GM12892 (cell line): Measurements from ENCODE around the gene KRT222.

Source experiments
- DNase-seq: peaks from one replicate; pipeline ENCODE4 v3.0.0; 2011; ENCODE audit not compliant: insufficient read length
- FAIRE-seq: peaks from 2 replicates; lab custom pipeline; 2011; peaks lifted over from hg19 to GRCh38; lab: Jason Lieb, UNC
- POLR2A ChIP-seq: IDR thresholded peaks from 2 replicates; pipeline ENCODE4 v1.6.1; 2011; ENCODE audit warnings: low read depth, low read length, control low read depth
- POLR2AphosphoS5 ChIP-seq: IDR thresholded peaks from 2 replicates; pipeline ENCODE4 v1.6.1; 2011; ENCODE audit warnings: low read depth, low read length, control low read depth
- TAF1 ChIP-seq: IDR thresholded peaks from 2 replicates; pipeline ENCODE4 v1.6.1; 2011; ENCODE audit warnings: low read depth, mild to moderate bottlenecking, control low read depth, low read length, borderline replicate concordance

KRT222 gene

DNA sequence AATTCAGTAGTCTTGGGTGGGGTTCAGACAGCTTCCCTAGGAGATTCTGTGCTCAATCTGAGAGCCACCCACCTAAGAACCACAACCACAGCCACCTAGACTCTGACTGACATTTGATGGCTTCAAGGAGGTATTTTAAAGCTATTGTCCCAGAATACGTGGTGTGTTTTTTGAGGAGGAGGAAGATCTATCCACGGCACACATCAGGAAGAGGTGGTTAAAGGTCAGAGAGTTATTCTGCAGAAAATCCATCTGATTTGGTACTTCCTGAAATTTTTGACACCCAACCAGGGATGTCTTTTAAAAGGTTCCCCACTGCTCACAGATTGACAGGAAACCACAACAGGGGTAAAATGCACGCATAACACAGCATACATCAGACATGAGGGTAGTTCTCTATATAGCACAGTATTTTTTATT is 42.5 kb downstream of the KRT222 start:
- FAIRE-seq (peak; percentile 44), DNase-seq (no peak)
- TF ChIP-seq POLR2A (no peak), TAF1 (no peak), POLR2AphosphoS5 (no peak)

GRCh38 chr17:40621578-40621977 is 43.4 kb downstream of the KRT222 start:
- DNase-seq (no peak), FAIRE-seq (no peak)
- TF ChIP-seq POLR2A (no peak), TAF1 (no peak), POLR2AphosphoS5 (no peak)

GRCh38 chr17:40621019-40621418 is 44.0 kb downstream of the KRT222 start:
- FAIRE-seq, result no peak
- DNase-seq, result no peak
- TF ChIP-seq TAF1 (no peak), POLR2A (no peak), POLR2AphosphoS5 (no peak)

- TF ChIP-seq POLR2AphosphoS5 (no peak), POLR2A (no peak), TAF1 (no peak)
- FAIRE-seq (no peak), DNase-seq (no peak)
Measured at GRCh38 chr17:40618754-40619625, 46.0 kb downstream of the KRT222 start.

GRCh38 chr17:40617678-40618240 is 47.2 kb downstream of the KRT222 start:
- no peak for TF ChIP-seq TAF1
- TF ChIP-seq POLR2AphosphoS5, result no peak
- TF ChIP-seq POLR2A, result no peak
- no peak for DNase-seq
- no peak for FAIRE-seq

GRCh38 chr17:40616592-40616991 is 48.4 kb downstream of the KRT222 start:
- no peak for FAIRE-seq
- DNase-seq, result no peak
- TF ChIP-seq POLR2AphosphoS5 (no peak), TAF1 (no peak), POLR2A (no peak)

- no peak for DNase-seq
- TF ChIP-seq POLR2A (no peak), POLR2AphosphoS5 (no peak), TAF1 (no peak)
- peak; percentile 78 for FAIRE-seq
Measured at GRCh38 chr17:40615841-40616476, 49.0 kb downstream of the KRT222 start.

GRCh38 chr17:40615068-40615840 is 49.7 kb downstream of the KRT222 start:
- no peak for TF ChIP-seq POLR2A
- no peak for TF ChIP-seq TAF1
- no peak; the same call in 1 of the 2 replicates for TF ChIP-seq POLR2AphosphoS5
- DNase-seq, result peak; percentile 51
- peak; percentile 21 for FAIRE-seq

- FAIRE-seq (peak; percentile 81), DNase-seq (no peak)
- TF ChIP-seq TAF1 (no peak), POLR2A (no peak), POLR2AphosphoS5 (no peak)
Measured at GRCh38 chr17:40614431-40615067, 50.4 kb downstream of the KRT222 start.

DNA sequence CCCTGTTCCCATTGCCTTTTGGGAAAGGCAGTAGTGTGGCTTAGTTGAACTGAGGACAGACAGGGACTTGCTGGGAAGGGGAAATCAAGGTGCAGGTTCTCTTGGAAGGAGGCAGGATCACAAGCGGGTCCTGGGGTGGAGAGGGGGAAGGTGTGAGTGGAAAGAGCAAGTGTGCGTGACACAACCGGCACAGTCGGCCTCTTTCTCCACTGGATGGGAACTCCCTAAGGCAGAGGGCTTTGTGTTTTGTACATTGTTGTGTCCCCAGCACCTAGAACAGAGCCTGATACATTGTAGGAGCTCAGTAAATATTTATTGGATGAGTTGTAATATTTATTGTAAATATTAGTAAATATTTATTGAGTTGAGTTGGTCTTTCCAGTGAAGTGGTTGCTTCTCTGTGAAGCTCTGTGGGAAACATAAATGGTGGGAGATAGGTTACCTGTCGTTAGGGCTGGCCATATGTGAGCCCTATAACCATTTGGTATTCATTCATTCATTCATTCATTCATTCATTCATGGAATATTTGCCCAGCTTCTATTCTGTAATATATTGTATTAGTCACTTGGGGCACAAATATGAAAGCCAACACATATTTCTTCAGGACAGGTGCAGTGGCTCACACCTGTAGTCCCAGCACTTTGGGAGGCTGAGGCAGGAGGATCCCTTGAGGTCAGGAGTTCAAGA is 51.4 kb downstream of the KRT222 start:
- TF ChIP-seq TAF1 (no peak), POLR2AphosphoS5 (no peak), POLR2A (no peak)
- no peak for DNase-seq
- FAIRE-seq, result no peak
